Suprapubic skin (tissue), 4 donors: ENCODE measurements around the gene SPRYD3. TPM values are rescaled to one million over a fixed set of nuclear protein-coding genes. Genes with fewer than 3 reads are reported as not detected.

Source experiments
- DNase-seq, 2 donors: peaks; one replicate each; pipeline ENCODE4 v3.0.0-alpha.2; 2019; ENCODE audit warnings: low spot score in 2 of 2
- H3K27ac ChIP-seq: fragments of 200-600 bp; sonication (generic); one replicate; pipeline ENCODE4 v1.5.1; 2019
- H3K27me3 ChIP-seq: fragments of 200-600 bp; sonication (generic); one replicate; pipeline ENCODE4 v1.5.1; 2019
- H3K36me3 ChIP-seq: fragments of 200-600 bp; sonication (generic); one replicate; pipeline ENCODE4 v1.5.1; 2019
- H3K4me1 ChIP-seq: fragments of 200-600 bp; sonication (generic); one replicate; pipeline ENCODE4 v1.5.1; 2019
- H3K4me3 ChIP-seq: fragments of 200-600 bp; sonication (generic); one replicate; pipeline ENCODE4 v1.5.1; 2019; ENCODE audit warnings: mild to moderate bottlenecking
- H3K9me3 ChIP-seq: fragments of 200-600 bp; sonication (generic); one replicate; pipeline ENCODE4 v1.5.1; 2019
- EP300 ChIP-seq: sonication (generic); formaldehyde crosslinking; IDR thresholded peaks from one replicate; pipeline ENCODE4 v1.6.1; 2017; ENCODE audit warnings: antibody characterized with exemption
- POLR2A ChIP-seq, 2 donors: fragments of 450-650 bp; IDR thresholded peaks; one replicate each; pipeline ENCODE4 v1.6.1; 2017; ENCODE audit warnings: antibody characterized with exemption in 2 of 2, mild to moderate bottlenecking in 2 of 2, moderate library complexity in 2 of 2
- POLR2AphosphoS5 ChIP-seq, 3 donors: sonication (generic); formaldehyde crosslinking; IDR thresholded peaks; one replicate each; pipeline ENCODE4 v1.6.1; 2017; ENCODE audit warnings: antibody characterized with exemption in 3 of 3
- WGBS: methylation state at CpG from one replicate; pipeline ENCODE4 v1.1.5; 2018; 5-methylcytosine and 5-hydroxymethylcytosine counted together
- total RNA-seq, 4 donors: library from RNA; depleted of rRNA; stranded (reverse); fragments of >200 nt; gene quantifications; one replicate each; pipeline ENCODE4 v1.1.0, GENCODE V29; 2016
- TF ChIP-seq, protein P1 (sequence below), 2 donors: fragments of 200-600 bp in 1 of 2; fragments of 450-650 bp in 1 of 2; sonication (generic) in 1 of 2; IDR thresholded peaks; one replicate each; pipeline ENCODE4 v1.5.1; 2016 to 2019; ENCODE audit warnings: antibody characterized with exemption in 2 of 2, mild to moderate bottlenecking in 1 of 2, moderate library complexity in 1 of 2

SPRYD3 gene
- total RNA-seq, 4 donors from 2014 or later = 26.4 to 44.0 (median 34.4) TPM

DNA sequence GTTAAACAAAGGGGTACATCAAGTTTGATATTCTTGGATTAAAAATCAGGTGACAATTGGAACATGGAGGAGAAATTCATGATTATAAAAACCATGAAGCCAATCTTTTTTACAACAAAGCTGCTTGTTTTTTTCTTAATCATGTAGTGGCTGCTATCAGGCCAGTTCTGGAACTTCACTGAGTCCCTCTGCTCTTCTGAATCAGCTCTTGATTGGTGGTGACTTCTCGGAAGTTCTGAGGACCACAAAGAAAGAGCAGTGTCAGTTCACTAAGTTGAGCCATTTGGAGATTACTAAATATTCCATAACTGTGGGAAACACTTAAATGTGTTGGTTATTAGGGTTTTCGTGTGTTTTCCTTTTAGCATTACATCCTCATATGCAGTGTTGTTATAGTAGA lies 64.5 kb downstream of the SPRYD3 start:
- H3K27ac ChIP-seq = no peak overlapping the region
- DNase-seq = no peak
- H3K9me3 ChIP-seq = no peaks in the 10 kb centered on the region
- no peak overlapping the region for H3K4me3 ChIP-seq
- peaks cover 33% of the 10 kb centered on the region for H3K36me3 ChIP-seq
- WGBS = 85% methylated on average over 2 of the region's 2 CpGs
- TF ChIP-seq POLR2AphosphoS5 (IDR thresholded peaks at IDR 0.05) = no peak
- TF ChIP-seq POLR2A (IDR thresholded peaks at IDR 0.05) = no peak
- TF ChIP-seq, protein P1, sequence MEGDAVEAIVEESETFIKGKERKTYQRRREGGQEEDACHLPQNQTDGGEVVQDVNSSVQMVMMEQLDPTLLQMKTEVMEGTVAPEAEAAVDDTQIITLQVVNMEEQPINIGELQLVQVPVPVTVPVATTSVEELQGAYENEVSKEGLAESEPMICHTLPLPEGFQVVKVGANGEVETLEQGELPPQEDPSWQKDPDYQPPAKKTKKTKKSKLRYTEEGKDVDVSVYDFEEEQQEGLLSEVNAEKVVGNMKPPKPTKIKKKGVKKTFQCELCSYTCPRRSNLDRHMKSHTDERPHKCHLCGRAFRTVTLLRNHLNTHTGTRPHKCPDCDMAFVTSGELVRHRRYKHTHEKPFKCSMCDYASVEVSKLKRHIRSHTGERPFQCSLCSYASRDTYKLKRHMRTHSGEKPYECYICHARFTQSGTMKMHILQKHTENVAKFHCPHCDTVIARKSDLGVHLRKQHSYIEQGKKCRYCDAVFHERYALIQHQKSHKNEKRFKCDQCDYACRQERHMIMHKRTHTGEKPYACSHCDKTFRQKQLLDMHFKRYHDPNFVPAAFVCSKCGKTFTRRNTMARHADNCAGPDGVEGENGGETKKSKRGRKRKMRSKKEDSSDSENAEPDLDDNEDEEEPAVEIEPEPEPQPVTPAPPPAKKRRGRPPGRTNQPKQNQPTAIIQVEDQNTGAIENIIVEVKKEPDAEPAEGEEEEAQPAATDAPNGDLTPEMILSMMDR (IDR thresholded peaks at IDR 0.05) = no peak
- no peak for TF ChIP-seq EP300
- H3K4me1 ChIP-seq = peaks cover 23% of the 10 kb centered on the region
- no peaks in the 10 kb centered on the region for H3K27me3 ChIP-seq

Other genes with a start within 250 kb of the SPRYD3 start
- gene KRT79, start 245.1 kb downstream of the SPRYD3 start, total RNA-seq = 100 to 1,000 TPM in 3 of 4 donors, 10 to 100 TPM in 1; 48.8 to 202 (median 156) TPM
- 100 to 1,000 TPM in 1 of 4 donors, 10 to 100 TPM in 3; 48.9 to 115 (median 80.0) TPM for gene KRT78, start 230.4 kb downstream of the SPRYD3 start, total RNA-seq
- 10 to 100 TPM; 49.4 to 93.7 (median 65.9) TPM for gene KRT8, start 174.3 kb downstream of the SPRYD3 start, total RNA-seq
- 100 to 1,000 TPM in 1 of 4 donors, 10 to 100 TPM in 3; 53.3 to 118 (median 71.0) TPM for gene KRT18, start 130.3 kb downstream of the SPRYD3 start, total RNA-seq
- gene EIF4B, start 72.9 kb downstream of the SPRYD3 start, total RNA-seq = 100 to 1,000 TPM; 404 to 559 (median 485) TPM
- gene TNS2, start 29.3 kb downstream of the SPRYD3 start, total RNA-seq = 100 to 1,000 TPM in 2 of 4 donors, 10 to 100 TPM in 2; 22.8 to 122 (median 78.2) TPM
- 10 to 100 TPM; 19.2 to 97.0 (median 59.6) TPM for gene IGFBP6, start 18.3 kb upstream of the SPRYD3 start, total RNA-seq
- not detected for gene SOAT2, start 24.1 kb upstream of the SPRYD3 start, total RNA-seq
- 10 to 100 TPM in 3 of 4 donors, 1 to 10 TPM in 1; 5.9 to 38.9 (median 15.2) TPM for gene ZNF740, start 101.3 kb upstream of the SPRYD3 start, total RNA-seq
- 100 to 1,000 TPM in 1 of 4 donors, 10 to 100 TPM in 3; 35.6 to 175 (median 56.7) TPM for gene CSAD, start 101.5 kb upstream of the SPRYD3 start, total RNA-seq
- gene ITGB7, start 127.9 kb upstream of the SPRYD3 start, total RNA-seq = 10 to 100 TPM in 1 of 4 donors, 1 to 10 TPM in 3; 2.9 to 29.1 (median 6.8) TPM
- gene RARG, start 152.8 kb upstream of the SPRYD3 start, total RNA-seq = 100 to 1,000 TPM; 140 to 198 (median 172) TPM
- gene ESPL1, start 188.9 kb upstream of the SPRYD3 start, total RNA-seq = 10 to 100 TPM in 1 of 4 donors, 1 to 10 TPM in 3; 5.7 to 10.6 (median 6.1) TPM
- gene PFDN5, start 216.2 kb upstream of the SPRYD3 start, total RNA-seq = 100 to 1,000 TPM; 457 to 612 (median 511) TPM
- 10 to 100 TPM; 38.2 to 54.6 (median 46.3) TPM for gene MYG1, start 220.3 kb upstream of the SPRYD3 start, total RNA-seq
- gene AAAS, start 242.2 kb upstream of the SPRYD3 start, total RNA-seq = 10 to 100 TPM; 35.9 to 72.9 (median 52.5) TPM